K562 (cell line): Measurements from ENCODE around the gene PLEKHH3. TPM values are rescaled to one million over a fixed set of nuclear protein-coding genes. Genes with fewer than 3 reads are reported as not detected.
A peak's percentile ranks its signal among the peaks of the same experiment; 100 is the strongest.

Source experiments
- E2F3 ChIP-seq: fragments of 250-450 bp; sonication (Bioruptor Pico); IDR thresholded peaks from 2 replicates; pipeline ENCODE4 v1.4.0; 2020; ENCODE audit warnings: mild to moderate bottlenecking
- ELF2 ChIP-seq: fragments of 250-450 bp; sonication (Bioruptor Pico); IDR thresholded peaks from 2 replicates; pipeline ENCODE4 v1.5.0; 2021; ENCODE audit warnings: mild to moderate bottlenecking
- FOS ChIP-seq: IDR thresholded peaks from 3 replicates; pipeline ENCODE4 v1.6.1; 2011; ENCODE audit not compliant: insufficient read length; ENCODE audit errors: extremely low read depth
- HOXB6 ChIP-seq: fragments of 250-450 bp; sonication (Bioruptor Pico); IDR thresholded peaks from 2 replicates; pipeline ENCODE4 v1.5.1; 2022; ENCODE audit warnings: mild to moderate bottlenecking, borderline replicate concordance
- KDM1A ChIP-seq, 2 experiments: fragments of 450-650 bp; IDR thresholded peaks; 2 replicates each; pipeline ENCODE4 v1.6.1; 2016; ENCODE audit warnings: mild to moderate bottlenecking in 2 of 2
- polyA plus RNA-seq, 8 experiments: library from polyadenylated mRNA; depleted of rRNA in 4 of 8; stranded (reverse) in 5 of 8; unstranded in 3 of 8; fragments of >200 nt; fragmentation: Nextera tagmentation in 2 of 8; fragmentation: Illumina TruSeq in 1 of 8; extraction: Ambion mirVana in 2 of 8; extraction: Trizol in 1 of 8; gene quantifications; 2 replicates each; pipeline versions ENCODE4 v1.2.1 to v1.2.3, GENCODE V29; 2011 to 2014; ENCODE audit warnings: inconsistent platforms in 1 of 8, missing spikeins in 1 of 8
- total RNA-seq, 7 experiments: library from RNA; depleted of rRNA in 6 of 7; stranded (reverse); fragments of >200 nt in 6 of 7; fragmentation: Illumina TruSeq in 2 of 7; extraction: Trizol in 2 of 7; gene quantifications; 2 replicates each; pipeline versions ENCODE4 v1.2.1 to v1.2.3, GENCODE V29; 2011 to 2021; ENCODE audit warnings: low replicate concordance in 1 of 7
- TF ChIP-seq, protein P1 (sequence below), 3 experiments: fragments of 200-800 bp in 1 of 3; fragments of 250-450 bp in 1 of 3; fragments of 450-650 bp in 1 of 3; sonication (Bioruptor Pico) in 1 of 3; sonication (Bioruptor generic) in 1 of 3; formaldehyde crosslinking in 1 of 3; IDR thresholded peaks; 2 replicates each; pipeline versions ENCODE4 v1.6.1 to v1.8.0; 2016 to 2022; ENCODE audit warnings: mild to moderate bottlenecking in 2 of 3, missing genetic modification characterization in 2 of 3, missing compliant biosample characterization in 1 of 3, moderate library complexity in 1 of 3
- TF ChIP-seq, protein P2 (sequence below): fragments of 250-450 bp; sonication (Bioruptor Pico); IDR thresholded peaks from 2 replicates; pipeline ENCODE4 v1.5.0; 2021
- TF ChIP-seq, protein P3 (sequence below), 2 experiments: fragments of 450-650 bp; IDR thresholded peaks; 2 replicates each; pipeline ENCODE4 v1.6.1; 2018; ENCODE audit warnings: mild to moderate bottlenecking in 2 of 2, low read depth in 1 of 2; ENCODE audit not compliant: partially characterized antibody in 2 of 2
- TF ChIP-seq, protein P4 (sequence below): sonication (generic); formaldehyde crosslinking; IDR thresholded peaks from 2 replicates; pipeline ENCODE4 v1.8.0; 2022; ENCODE audit warnings: mild to moderate bottlenecking, missing genetic modification reagents
- TF ChIP-seq, protein P5 (sequence below), 3 experiments: fragments of 200-800 bp in 1 of 3; sonication (Bioruptor generic) in 1 of 3; sonication (generic) in 1 of 3; formaldehyde crosslinking in 1 of 3; IDR thresholded peaks; 2 replicates each; pipeline versions ENCODE4 v1.6.1 to v1.8.0; 2016 to 2022; ENCODE audit warnings: mild to moderate bottlenecking in 2 of 3, missing compliant biosample characterization in 2 of 3, missing genetic modification characterization in 2 of 3, missing genetic modification reagents in 1 of 3

PLEKHH3 gene
- total and polyA plus RNA-seq, 9 of the 15 experiments (the other 6 are each of a cell fraction or from before 2014, with no cell fraction given): 0.58 to 34.5 (median 5.0) TPM

DNA sequence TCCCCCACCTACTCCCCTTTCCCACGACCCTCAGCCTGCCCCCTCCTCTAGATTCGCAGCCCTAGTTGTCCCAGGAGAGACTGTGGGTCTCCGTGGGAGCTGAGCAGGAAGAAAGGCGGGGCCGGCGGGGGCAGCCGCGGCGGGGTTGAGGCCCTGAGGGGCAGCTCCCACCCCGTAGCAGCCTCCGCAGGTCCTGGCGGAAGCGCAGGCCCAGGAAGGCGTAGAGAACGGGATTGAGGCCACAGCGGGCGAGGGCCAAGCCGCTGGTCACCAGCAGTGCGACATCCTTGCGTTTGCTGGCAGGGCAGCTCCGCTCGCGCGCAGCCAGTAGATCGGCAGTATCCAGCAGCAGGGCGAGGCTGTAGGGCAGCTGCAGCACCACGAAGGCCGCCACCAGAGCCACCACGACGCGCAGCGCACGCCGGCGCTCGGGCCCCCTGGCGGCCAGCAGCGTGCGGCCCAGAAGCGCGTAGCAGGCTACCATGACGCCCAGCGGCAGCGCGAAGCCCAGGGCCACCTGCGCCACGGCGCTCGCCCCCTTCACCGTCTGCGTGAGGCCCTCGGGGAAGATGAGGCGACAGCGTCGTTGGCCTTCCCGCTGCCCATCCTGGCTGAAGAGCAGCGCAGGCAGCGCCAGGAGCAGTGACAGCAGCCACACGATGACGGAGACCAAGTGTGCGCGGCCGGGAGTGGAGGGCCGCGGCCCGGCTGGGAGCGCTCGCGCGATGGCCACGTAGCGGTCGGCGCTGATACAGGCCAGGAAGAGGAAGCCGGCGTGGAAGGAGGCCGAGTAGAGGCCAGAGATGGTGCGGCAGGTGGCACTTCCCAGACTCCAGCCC, 2.9 kb upstream of the PLEKHH3 start (continued):
- TF ChIP-seq, protein P1, sequence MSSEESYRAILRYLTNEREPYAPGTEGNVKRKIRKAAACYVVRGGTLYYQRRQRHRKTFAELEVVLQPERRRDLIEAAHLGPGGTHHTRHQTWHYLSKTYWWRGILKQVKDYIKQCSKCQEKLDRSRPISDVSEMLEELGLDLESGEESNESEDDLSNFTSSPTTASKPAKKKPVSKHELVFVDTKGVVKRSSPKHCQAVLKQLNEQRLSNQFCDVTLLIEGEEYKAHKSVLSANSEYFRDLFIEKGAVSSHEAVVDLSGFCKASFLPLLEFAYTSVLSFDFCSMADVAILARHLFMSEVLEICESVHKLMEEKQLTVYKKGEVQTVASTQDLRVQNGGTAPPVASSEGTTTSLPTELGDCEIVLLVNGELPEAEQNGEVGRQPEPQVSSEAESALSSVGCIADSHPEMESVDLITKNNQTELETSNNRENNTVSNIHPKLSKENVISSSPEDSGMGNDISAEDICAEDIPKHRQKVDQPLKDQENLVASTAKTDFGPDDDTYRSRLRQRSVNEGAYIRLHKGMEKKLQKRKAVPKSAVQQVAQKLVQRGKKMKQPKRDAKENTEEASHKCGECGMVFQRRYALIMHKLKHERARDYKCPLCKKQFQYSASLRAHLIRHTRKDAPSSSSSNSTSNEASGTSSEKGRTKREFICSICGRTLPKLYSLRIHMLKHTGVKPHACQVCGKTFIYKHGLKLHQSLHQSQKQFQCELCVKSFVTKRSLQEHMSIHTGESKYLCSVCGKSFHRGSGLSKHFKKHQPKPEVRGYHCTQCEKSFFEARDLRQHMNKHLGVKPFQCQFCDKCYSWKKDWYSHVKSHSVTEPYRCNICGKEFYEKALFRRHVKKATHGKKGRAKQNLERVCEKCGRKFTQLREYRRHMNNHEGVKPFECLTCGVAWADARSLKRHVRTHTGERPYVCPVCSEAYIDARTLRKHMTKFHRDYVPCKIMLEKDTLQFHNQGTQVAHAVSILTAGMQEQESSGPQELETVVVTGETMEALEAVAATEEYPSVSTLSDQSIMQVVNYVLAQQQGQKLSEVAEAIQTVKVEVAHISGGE (CRISPR knock-in tag; IDR thresholded peaks at IDR 0.05): no peak
- TF ChIP-seq ELF2 (no peak; the same call in 1 of the 2 replicates), KDM1A (IDR thresholded peaks at IDR 0.05) (no peak; a peak in 1 of 4 replicates), FOS (no peak), HOXB6 (no peak), E2F3 (CRISPR knock-in tag) (no peak)
- TF ChIP-seq, protein P2, sequence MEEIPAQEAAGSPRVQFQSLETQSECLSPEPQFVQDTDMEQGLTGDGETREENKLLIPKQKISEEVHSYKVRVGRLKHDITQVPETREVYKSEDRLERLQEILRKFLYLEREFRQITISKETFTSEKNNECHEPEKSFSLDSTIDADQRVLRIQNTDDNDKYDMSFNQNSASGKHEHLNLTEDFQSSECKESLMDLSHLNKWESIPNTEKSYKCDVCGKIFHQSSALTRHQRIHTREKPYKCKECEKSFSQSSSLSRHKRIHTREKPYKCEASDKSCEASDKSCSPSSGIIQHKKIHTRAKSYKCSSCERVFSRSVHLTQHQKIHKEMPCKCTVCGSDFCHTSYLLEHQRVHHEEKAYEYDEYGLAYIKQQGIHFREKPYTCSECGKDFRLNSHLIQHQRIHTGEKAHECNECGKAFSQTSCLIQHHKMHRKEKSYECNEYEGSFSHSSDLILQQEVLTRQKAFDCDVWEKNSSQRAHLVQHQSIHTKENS (CRISPR knock-in tag): no peak
- TF ChIP-seq, protein P3, sequence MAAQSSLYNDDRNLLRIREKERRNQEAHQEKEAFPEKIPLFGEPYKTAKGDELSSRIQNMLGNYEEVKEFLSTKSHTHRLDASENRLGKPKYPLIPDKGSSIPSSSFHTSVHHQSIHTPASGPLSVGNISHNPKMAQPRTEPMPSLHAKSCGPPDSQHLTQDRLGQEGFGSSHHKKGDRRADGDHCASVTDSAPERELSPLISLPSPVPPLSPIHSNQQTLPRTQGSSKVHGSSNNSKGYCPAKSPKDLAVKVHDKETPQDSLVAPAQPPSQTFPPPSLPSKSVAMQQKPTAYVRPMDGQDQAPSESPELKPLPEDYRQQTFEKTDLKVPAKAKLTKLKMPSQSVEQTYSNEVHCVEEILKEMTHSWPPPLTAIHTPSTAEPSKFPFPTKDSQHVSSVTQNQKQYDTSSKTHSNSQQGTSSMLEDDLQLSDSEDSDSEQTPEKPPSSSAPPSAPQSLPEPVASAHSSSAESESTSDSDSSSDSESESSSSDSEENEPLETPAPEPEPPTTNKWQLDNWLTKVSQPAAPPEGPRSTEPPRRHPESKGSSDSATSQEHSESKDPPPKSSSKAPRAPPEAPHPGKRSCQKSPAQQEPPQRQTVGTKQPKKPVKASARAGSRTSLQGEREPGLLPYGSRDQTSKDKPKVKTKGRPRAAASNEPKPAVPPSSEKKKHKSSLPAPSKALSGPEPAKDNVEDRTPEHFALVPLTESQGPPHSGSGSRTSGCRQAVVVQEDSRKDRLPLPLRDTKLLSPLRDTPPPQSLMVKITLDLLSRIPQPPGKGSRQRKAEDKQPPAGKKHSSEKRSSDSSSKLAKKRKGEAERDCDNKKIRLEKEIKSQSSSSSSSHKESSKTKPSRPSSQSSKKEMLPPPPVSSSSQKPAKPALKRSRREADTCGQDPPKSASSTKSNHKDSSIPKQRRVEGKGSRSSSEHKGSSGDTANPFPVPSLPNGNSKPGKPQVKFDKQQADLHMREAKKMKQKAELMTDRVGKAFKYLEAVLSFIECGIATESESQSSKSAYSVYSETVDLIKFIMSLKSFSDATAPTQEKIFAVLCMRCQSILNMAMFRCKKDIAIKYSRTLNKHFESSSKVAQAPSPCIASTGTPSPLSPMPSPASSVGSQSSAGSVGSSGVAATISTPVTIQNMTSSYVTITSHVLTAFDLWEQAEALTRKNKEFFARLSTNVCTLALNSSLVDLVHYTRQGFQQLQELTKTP (IDR thresholded peaks at IDR 0.05; ENCODE audit: low read depth in 1 of 2, partially characterized antibody in 2 of 2): no peak
- TF ChIP-seq, protein P4, sequence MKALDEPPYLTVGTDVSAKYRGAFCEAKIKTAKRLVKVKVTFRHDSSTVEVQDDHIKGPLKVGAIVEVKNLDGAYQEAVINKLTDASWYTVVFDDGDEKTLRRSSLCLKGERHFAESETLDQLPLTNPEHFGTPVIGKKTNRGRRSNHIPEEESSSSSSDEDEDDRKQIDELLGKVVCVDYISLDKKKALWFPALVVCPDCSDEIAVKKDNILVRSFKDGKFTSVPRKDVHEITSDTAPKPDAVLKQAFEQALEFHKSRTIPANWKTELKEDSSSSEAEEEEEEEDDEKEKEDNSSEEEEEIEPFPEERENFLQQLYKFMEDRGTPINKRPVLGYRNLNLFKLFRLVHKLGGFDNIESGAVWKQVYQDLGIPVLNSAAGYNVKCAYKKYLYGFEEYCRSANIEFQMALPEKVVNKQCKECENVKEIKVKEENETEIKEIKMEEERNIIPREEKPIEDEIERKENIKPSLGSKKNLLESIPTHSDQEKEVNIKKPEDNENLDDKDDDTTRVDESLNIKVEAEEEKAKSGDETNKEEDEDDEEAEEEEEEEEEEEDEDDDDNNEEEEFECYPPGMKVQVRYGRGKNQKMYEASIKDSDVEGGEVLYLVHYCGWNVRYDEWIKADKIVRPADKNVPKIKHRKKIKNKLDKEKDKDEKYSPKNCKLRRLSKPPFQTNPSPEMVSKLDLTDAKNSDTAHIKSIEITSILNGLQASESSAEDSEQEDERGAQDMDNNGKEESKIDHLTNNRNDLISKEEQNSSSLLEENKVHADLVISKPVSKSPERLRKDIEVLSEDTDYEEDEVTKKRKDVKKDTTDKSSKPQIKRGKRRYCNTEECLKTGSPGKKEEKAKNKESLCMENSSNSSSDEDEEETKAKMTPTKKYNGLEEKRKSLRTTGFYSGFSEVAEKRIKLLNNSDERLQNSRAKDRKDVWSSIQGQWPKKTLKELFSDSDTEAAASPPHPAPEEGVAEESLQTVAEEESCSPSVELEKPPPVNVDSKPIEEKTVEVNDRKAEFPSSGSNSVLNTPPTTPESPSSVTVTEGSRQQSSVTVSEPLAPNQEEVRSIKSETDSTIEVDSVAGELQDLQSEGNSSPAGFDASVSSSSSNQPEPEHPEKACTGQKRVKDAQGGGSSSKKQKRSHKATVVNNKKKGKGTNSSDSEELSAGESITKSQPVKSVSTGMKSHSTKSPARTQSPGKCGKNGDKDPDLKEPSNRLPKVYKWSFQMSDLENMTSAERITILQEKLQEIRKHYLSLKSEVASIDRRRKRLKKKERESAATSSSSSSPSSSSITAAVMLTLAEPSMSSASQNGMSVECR (CRISPR knock-in tag): peak; percentile 97
- TF ChIP-seq, protein P5, sequence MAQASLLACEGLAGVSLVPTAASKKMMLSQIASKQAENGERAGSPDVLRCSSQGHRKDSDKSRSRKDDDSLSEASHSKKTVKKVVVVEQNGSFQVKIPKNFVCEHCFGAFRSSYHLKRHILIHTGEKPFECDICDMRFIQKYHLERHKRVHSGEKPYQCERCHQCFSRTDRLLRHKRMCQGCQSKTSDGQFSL (CRISPR knock-in tag; IDR thresholded peaks at IDR 0.05): peak; percentile 68; the same call in 1 of the 2 replicates
- TF ChIP-seq, protein P5 (tag; IDR thresholded peaks at IDR 0.05): no peak
